ENCODE measurements around the gene CHAMP1. TPM values are rescaled to one million over a fixed set of nuclear protein-coding genes. Genes with fewer than 3 reads are reported as not detected.
"Not testable (repeated sequence)": the region's sequence is repeated elsewhere in the genome, so short reads cannot be mapped to it uniquely, and the experiment has no call there.

The CHAMP1 gene
- total and polyA plus RNA-seq, 2 of the 8 experiments (the other 6 are each of a cell fraction or from before 2014, with no cell fraction given): 26.8 to 41.9 TPM

DNA sequence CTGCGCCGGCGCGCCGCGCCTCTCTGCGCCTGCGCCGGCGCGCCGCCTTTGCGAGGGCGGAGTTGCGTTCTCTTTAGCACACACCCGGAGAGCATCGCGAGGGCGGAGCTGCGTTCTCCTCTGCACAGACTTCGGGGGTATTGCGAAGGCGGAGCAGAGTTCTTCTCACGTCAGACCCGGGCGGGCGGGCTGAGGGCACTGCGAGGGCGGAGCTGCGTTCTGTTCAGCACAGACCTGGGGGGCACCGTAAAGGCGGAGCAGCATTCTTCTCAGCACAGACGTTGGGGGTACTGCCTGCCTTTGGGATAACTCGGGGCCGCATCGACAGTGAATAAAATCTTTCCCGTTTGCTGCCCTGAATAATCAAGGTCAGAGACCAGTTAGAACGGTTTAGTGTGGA lies 39.1 kb downstream of the CHAMP1 start:
- FAIRE-seq; H3K79me1 ChIP-seq (ENCODE audit: low read depth, low read length); H3K79me2 ChIP-seq (ENCODE audit: control insufficient read depth in 1 of 2, insufficient read depth in 2 of 2, low read length in 2 of 2); H3K4me3 ChIP-seq (ENCODE audit: extremely low read depth in 1 of 4, insufficient read depth in 2 of 4, low read depth in 3 of 4, low read length in 4 of 4); H2BK15ac ChIP-seq (ENCODE audit: low read length); H4K8ac ChIP-seq (ENCODE audit: extremely low read depth, insufficient read depth, low read length); H2BK5ac ChIP-seq (ENCODE audit: low read depth, low read length); H4K20me1 ChIP-seq (replicated peaks in 1 of 2; ENCODE audit: control insufficient read depth in 1 of 2, insufficient read depth in 2 of 2, low read length in 2 of 2); H3K23ac ChIP-seq (ENCODE audit: insufficient read length); H3K56ac ChIP-seq (replicated peaks; ENCODE audit: insufficient read length, low read depth, low read length); DNase-seq (ENCODE audit: low read depth in 1 of 2, low spot score in 2 of 2); H4K5ac ChIP-seq (ENCODE audit: insufficient read length, low read depth, low read length); H2BK120ac ChIP-seq (replicated peaks; ENCODE audit: low read depth, low read length); H3K4ac ChIP-seq (replicated peaks; ENCODE audit: insufficient read length, low read depth, low read length); H3K36me3 ChIP-seq (ENCODE audit: control insufficient read depth in 2 of 4, insufficient read depth in 4 of 4, low read length in 3 of 4); H3K18ac ChIP-seq (ENCODE audit: extremely low read depth, low read length); H3K23me2 ChIP-seq (ENCODE audit: low read depth, low read length); H3K4me1 ChIP-seq (replicated peaks in 1 of 4; ENCODE audit: control insufficient read depth in 3 of 4, insufficient read depth in 4 of 4, low read length in 3 of 4); H3K27ac ChIP-seq (ENCODE audit: low read depth, low read length); H2AFZ ChIP-seq (ENCODE audit: low read length); H3K9ac ChIP-seq (replicated peaks in 1 of 4; ENCODE audit: extremely low read depth in 1 of 4, low read depth in 3 of 4, low read length in 3 of 4); H2BK12ac ChIP-seq (ENCODE audit: low read depth, low read length); H2AK5ac ChIP-seq (ENCODE audit: low read depth, low read length); H3K14ac ChIP-seq (ENCODE audit: insufficient read length); H3K4me2 ChIP-seq (ENCODE audit: insufficient read depth in 1 of 2, low read depth in 2 of 2, low read length in 2 of 2); H2BK20ac ChIP-seq (ENCODE audit: low read length); H4K91ac ChIP-seq (replicated peaks; ENCODE audit: insufficient read length, low read length); POLR2A ChIA-PET (ENCODE audit: partially characterized antibody); H3K27me3 ChIP-seq (replicated peaks in 1 of 4; ENCODE audit: control insufficient read depth in 3 of 4, extremely low read depth in 1 of 4, insufficient read depth in 3 of 4, low read length in 3 of 4): not testable (repeated sequence)
- WGBS, 2 experiments (ENCODE audit: extremely low coverage in 1 of 2, insufficient coverage in 1 of 2, insufficient read length in 1 of 2, insufficient replicate concordance in 2 of 2, low coverage in 1 of 2, low lambda C conversion rate in 2 of 2, missing lambda C conversion rate in 1 of 2): 80% methylated on average over 23 of the region's 38 CpGs; no CpG with 5 or more reads in 1 of the 2 experiments
- peaks cover 0 to 11% of the 10 kb centered on the region in 2 experiments; a peak in 2 of 4 replicates for H3K9me3 ChIP-seq (ENCODE audit: insufficient read depth in 2 of 2, low read depth in 1 of 2, low read length in 1 of 2)
- CTCF ChIA-PET (ENCODE audit: partially characterized antibody): interaction anchor here (1.4 kb wide), 1 partner anchor 11 kb away, joined by 12 read pairs; no protein-coding TSS in a partner anchor

Small RNAs within 50 kb of the gene (microRNA-seq; reads per million reads assigned to microRNA genes)
- gene MIR4502 (ENCODE audit: borderline microRNAs expressed in 2 of 2, borderline number of aligned reads in 2 of 2, borderline replicate concordance in 1 of 2): 0.23 to 0.81 reads per million in 2 experiments

Small RNAs within 50 kb of the gene (small RNA-seq; reads per million reads assigned to genes)
- gene MIR4502 (ENCODE audit: insufficient read depth): 1.2 reads per million

Other genes starting within 250 kb of the CHAMP1 start
- 21.9 TPM in 2 replicates for gene RASA3, start 181.9 kb upstream of the CHAMP1 start, total RNA-seq (2021; fragmentation: NEBNext Ultra II Directional; extraction: Animal tissue kit (Norgen Biotek cat#: 25700))
- 7.5 and 11.0 TPM in 2 replicates for gene RASA3, start 181.9 kb upstream of the CHAMP1 start, polyA plus RNA-seq (2011; rRNA removed)
- not detected in 2 replicates for gene CFAP97D2, start 135.2 kb upstream of the CHAMP1 start, total RNA-seq (2021; fragmentation: NEBNext Ultra II Directional; extraction: Animal tissue kit (Norgen Biotek cat#: 25700))
- gene CFAP97D2, start 135.2 kb upstream of the CHAMP1 start, polyA plus RNA-seq (2011; rRNA removed): not detected in 2 replicates
- 78.7 and 83.4 TPM in 2 replicates for gene CDC16, start 79.6 kb upstream of the CHAMP1 start, total RNA-seq (2021; fragmentation: NEBNext Ultra II Directional; extraction: Animal tissue kit (Norgen Biotek cat#: 25700))
- 36.3 and 42.5 TPM in 2 replicates for gene CDC16, start 79.6 kb upstream of the CHAMP1 start, polyA plus RNA-seq (2011; rRNA removed)
- 56.6 and 58.2 TPM in 2 replicates for gene UPF3A, start 32.9 kb upstream of the CHAMP1 start, total RNA-seq (2021; fragmentation: NEBNext Ultra II Directional; extraction: Animal tissue kit (Norgen Biotek cat#: 25700))
- gene UPF3A, start 32.9 kb upstream of the CHAMP1 start, polyA plus RNA-seq (2011; rRNA removed): 47.1 and 48.7 TPM in 2 replicates